GM23338 (cell line): ENCODE data around the gene SLAMF6.

Source experiments
- CREB1 ChIP-seq: fragments of 250-450 bp; sonication (Bioruptor Pico); IDR thresholded peaks from 2 replicates; pipeline ENCODE4 v1.5.0; 2020; ENCODE audit warnings: low read depth, mild to moderate bottlenecking, moderate library complexity
- EZH2 ChIP-seq: fragments of 200-600 bp; sonication (generic); IDR thresholded peaks from one replicate; pipeline ENCODE4 v1.8.0; 2017; ENCODE audit warnings: antibody characterized with exemption, mild to moderate bottlenecking, low read depth; ENCODE audit not compliant: unreplicated experiment
- EZH2phosphoT487 ChIP-seq: fragments of 200-600 bp; sonication (generic); IDR thresholded peaks from one replicate; pipeline ENCODE4 v1.8.1; 2018; ENCODE audit warnings: antibody characterized with exemption; ENCODE audit not compliant: unreplicated experiment
- JUNB ChIP-seq: IDR thresholded peaks from one replicate; pipeline ENCODE4 v1.6.1; 2016; ENCODE audit warnings: antibody characterized with exemption; ENCODE audit not compliant: unreplicated experiment
- NANOG ChIP-seq: IDR thresholded peaks from 2 replicates; pipeline ENCODE4 v1.6.1; 2016; ENCODE audit warnings: antibody characterized with exemption, borderline replicate concordance
- POLR2AphosphoS5 ChIP-seq: IDR thresholded peaks from 2 replicates; pipeline ENCODE4 v1.6.1; 2016; ENCODE audit warnings: antibody characterized with exemption, low read depth
- REST ChIP-seq: IDR thresholded peaks from one replicate; pipeline ENCODE4 v1.6.1; 2018; ENCODE audit warnings: antibody characterized with exemption; ENCODE audit not compliant: unreplicated experiment
- STAT1 ChIP-seq: IDR thresholded peaks from one replicate; pipeline ENCODE4 v1.6.1; 2016; ENCODE audit warnings: antibody characterized with exemption; ENCODE audit not compliant: unreplicated experiment
- ZNF114 ChIP-seq: fragments of 250-450 bp; sonication (Bioruptor Pico); IDR thresholded peaks from 2 replicates; pipeline ENCODE4 v1.5.0; 2020; ENCODE audit warnings: mild to moderate bottlenecking, moderate library complexity
- ZNF331 ChIP-seq: fragments of 250-450 bp; sonication (Bioruptor Pico); IDR thresholded peaks from 2 replicates; pipeline ENCODE4 v1.5.0; 2020; ENCODE audit warnings: low read depth, mild to moderate bottlenecking, moderate library complexity
- TF ChIP-seq, protein P1 (sequence below), 2 experiments: fragments of 200-600 bp in 1 of 2; sonication (generic) in 1 of 2; conservative IDR thresholded peaks; 2 replicates each; pipeline versions ENCODE4 v1.5.1 to v1.6.1; 2016 to 2017; ENCODE audit warnings: antibody characterized with exemption in 2 of 2, low read depth in 2 of 2, mild to moderate bottlenecking in 2 of 2, moderate library complexity in 1 of 2
- TF ChIP-seq, protein P2 (sequence below): fragments of 250-450 bp; sonication (Bioruptor Pico); IDR thresholded peaks from 2 replicates; pipeline ENCODE4 v1.5.0; 2020; ENCODE audit warnings: mild to moderate bottlenecking, moderate library complexity

- TF ChIP-seq, protein P1, sequence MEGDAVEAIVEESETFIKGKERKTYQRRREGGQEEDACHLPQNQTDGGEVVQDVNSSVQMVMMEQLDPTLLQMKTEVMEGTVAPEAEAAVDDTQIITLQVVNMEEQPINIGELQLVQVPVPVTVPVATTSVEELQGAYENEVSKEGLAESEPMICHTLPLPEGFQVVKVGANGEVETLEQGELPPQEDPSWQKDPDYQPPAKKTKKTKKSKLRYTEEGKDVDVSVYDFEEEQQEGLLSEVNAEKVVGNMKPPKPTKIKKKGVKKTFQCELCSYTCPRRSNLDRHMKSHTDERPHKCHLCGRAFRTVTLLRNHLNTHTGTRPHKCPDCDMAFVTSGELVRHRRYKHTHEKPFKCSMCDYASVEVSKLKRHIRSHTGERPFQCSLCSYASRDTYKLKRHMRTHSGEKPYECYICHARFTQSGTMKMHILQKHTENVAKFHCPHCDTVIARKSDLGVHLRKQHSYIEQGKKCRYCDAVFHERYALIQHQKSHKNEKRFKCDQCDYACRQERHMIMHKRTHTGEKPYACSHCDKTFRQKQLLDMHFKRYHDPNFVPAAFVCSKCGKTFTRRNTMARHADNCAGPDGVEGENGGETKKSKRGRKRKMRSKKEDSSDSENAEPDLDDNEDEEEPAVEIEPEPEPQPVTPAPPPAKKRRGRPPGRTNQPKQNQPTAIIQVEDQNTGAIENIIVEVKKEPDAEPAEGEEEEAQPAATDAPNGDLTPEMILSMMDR (conservative IDR thresholded peaks at IDR 0.05; ENCODE audit: low read depth in 2 of 2), result no peak
- TF ChIP-seq POLR2AphosphoS5, result no peak
- no peak for TF ChIP-seq EZH2phosphoT487
- no peak for TF ChIP-seq REST
- TF ChIP-seq CREB1 (CRISPR knock-in tag), result no peak
- no peak for TF ChIP-seq EZH2
- no peak for TF ChIP-seq ZNF114 (CRISPR knock-in tag)
- no peak for TF ChIP-seq NANOG
- no peak for TF ChIP-seq ZNF331 (CRISPR knock-in tag)
- TF ChIP-seq JUNB, result no peak
- no peak for TF ChIP-seq STAT1
- TF ChIP-seq, protein P2, sequence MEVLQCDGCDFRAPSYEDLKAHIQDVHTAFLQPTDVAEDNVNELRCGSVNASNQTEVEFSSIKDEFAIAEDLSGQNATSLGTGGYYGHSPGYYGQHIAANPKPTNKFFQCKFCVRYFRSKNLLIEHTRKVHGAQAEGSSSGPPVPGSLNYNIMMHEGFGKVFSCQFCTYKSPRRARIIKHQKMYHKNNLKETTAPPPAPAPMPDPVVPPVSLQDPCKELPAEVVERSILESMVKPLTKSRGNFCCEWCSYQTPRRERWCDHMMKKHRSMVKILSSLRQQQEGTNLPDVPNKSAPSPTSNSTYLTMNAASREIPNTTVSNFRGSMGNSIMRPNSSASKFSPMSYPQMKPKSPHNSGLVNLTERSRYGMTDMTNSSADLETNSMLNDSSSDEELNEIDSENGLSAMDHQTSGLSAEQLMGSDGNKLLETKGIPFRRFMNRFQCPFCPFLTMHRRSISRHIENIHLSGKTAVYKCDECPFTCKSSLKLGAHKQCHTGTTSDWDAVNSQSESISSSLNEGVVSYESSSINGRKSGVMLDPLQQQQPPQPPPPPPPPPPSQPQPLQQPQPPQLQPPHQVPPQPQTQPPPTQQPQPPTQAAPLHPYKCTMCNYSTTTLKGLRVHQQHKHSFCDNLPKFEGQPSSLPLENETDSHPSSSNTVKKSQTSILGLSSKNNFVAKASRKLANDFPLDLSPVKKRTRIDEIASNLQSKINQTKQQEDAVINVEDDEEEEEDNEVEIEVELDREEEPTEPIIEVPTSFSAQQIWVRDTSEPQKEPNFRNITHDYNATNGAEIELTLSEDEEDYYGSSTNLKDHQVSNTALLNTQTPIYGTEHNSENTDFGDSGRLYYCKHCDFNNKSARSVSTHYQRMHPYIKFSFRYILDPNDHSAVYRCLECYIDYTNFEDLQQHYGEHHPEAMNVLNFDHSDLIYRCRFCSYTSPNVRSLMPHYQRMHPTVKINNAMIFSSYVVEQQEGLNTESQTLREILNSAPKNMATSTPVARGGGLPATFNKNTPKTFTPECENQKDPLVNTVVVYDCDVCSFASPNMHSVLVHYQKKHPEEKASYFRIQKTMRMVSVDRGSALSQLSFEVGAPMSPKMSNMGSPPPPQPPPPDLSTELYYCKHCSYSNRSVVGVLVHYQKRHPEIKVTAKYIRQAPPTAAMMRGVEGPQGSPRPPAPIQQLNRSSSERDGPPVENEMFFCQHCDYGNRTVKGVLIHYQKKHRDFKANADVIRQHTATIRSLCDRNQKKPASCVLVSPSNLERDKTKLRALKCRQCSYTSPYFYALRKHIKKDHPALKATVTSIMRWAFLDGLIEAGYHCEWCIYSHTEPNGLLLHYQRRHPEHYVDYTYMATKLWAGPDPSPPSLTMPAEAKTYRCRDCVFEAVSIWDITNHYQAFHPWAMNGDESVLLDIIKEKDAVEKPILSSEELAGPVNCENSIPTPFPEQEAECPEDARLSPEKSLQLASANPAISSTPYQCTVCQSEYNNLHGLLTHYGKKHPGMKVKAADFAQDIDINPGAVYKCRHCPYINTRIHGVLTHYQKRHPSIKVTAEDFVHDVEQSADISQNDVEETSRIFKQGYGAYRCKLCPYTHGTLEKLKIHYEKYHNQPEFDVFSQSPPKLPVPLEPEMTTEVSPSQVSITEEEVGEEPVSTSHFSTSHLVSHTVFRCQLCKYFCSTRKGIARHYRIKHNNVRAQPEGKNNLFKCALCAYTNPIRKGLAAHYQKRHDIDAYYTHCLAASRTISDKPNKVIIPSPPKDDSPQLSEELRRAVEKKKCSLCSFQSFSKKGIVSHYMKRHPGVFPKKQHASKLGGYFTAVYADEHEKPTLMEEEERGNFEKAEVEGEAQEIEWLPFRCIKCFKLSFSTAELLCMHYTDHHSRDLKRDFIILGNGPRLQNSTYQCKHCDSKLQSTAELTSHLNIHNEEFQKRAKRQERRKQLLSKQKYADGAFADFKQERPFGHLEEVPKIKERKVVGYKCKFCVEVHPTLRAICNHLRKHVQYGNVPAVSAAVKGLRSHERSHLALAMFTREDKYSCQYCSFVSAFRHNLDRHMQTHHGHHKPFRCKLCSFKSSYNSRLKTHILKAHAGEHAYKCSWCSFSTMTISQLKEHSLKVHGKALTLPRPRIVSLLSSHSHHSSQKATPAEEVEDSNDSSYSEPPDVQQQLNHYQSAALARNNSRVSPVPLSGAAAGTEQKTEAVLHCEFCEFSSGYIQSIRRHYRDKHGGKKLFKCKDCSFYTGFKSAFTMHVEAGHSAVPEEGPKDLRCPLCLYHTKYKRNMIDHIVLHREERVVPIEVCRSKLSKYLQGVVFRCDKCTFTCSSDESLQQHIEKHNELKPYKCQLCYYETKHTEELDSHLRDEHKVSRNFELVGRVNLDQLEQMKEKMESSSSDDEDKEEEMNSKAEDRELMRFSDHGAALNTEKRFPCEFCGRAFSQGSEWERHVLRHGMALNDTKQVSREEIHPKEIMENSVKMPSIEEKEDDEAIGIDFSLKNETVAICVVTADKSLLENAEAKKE, result no peak
Observed at GRCh38 chr1:160537714-160538665, 14.9 kb upstream of the SLAMF6 start.
